ENCODE measurements around the gene ASB18.

- TF ChIP-seq, protein P1, sequence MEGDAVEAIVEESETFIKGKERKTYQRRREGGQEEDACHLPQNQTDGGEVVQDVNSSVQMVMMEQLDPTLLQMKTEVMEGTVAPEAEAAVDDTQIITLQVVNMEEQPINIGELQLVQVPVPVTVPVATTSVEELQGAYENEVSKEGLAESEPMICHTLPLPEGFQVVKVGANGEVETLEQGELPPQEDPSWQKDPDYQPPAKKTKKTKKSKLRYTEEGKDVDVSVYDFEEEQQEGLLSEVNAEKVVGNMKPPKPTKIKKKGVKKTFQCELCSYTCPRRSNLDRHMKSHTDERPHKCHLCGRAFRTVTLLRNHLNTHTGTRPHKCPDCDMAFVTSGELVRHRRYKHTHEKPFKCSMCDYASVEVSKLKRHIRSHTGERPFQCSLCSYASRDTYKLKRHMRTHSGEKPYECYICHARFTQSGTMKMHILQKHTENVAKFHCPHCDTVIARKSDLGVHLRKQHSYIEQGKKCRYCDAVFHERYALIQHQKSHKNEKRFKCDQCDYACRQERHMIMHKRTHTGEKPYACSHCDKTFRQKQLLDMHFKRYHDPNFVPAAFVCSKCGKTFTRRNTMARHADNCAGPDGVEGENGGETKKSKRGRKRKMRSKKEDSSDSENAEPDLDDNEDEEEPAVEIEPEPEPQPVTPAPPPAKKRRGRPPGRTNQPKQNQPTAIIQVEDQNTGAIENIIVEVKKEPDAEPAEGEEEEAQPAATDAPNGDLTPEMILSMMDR (IDR thresholded peaks at IDR 0.05; ENCODE audit: low read length), result no peak
- TF ChIP-seq EZH2 (optimal IDR thresholded peaks at IDR 0.05; ENCODE audit: low read depth, low read length), result no peak
Observed at GRCh38 chr2:236170590-236171165, 93.5 kb downstream of the ASB18 start.
